AG20443 (cell line): Measurements from ENCODE around the gene PDHA1.
A peak's percentile ranks its signal among the peaks of the same experiment; 100 is the strongest.

Experiments used
- DNase-seq: peaks from one replicate; pipeline ENCODE4 v3.0.0; 2012; ENCODE audit warnings: low spot score, mixed read lengths

PDHA1 gene

DNA sequence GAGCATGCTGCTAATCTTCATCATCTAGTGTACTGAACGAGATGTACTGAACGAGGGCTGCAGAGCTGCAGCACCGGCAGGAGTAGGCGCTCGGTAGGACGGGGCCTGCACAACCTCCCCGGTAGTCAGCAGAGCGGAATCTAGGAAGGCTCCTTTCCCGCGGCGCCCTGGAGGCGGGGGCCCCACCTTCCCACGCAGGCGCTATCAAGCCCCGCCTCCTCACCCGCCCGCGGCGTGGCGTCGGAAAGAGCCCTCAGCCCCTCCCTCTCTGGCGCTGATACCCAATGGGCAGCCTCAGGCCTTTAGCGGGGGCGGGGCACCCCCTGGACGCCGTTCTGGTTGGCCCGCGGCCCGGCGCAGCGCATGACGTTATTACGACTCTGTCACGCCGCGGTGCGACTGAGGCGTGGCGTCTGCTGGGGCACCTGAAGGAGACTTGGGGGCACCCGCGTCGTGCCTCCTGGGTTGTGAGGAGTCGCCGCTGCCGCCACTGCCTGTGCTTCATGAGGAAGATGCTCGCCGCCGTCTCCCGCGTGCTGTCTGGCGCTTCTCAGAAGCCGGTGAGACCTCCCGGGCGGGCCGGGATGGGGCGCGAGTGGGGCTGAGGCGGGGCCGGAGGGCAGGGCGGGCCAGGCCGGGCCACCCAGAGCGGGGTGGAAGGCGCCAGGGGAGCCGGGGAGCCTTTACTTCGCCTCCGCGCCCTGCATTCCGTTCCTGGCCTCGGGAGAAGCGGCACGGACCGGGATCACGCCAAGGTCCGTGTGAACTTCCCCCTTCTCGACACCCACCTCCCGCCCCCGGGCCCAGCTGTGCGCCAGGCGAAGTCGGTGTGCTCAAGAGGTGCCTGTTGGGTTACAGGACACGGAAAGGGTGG is at the start of gene PDHA1:
Gene PDHA1 (plus strand): TSS at position 393 of the 874 bp plus-strand sequence. CDS start 111 bp downstream, at position 504.
- peak; percentile 95 for DNase-seq

- peak; percentile 34 for DNase-seq
These were observed 40.4 kb upstream of the PDHA1 start for GRCh38 chrX:19303256-19303880.

DNA sequence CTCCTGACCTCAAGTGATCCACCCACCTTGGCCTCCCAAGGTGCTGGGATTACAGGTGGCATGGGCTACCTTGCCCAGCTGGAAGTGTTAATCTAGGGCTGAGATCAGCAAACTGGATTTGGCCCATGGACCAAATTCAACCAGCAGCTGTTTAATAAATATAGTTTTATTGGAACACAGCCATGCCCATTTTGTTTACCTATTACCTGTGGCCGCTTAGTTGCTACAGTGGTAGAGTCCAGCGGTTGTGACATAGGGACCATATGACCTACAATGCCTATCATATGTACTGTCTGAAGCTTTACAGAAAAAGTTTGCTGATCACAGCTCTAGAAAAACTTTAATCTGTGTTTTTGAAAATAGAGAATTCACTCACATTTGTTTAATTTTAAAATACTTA is 17.2 kb upstream of the PDHA1 start:
- no peak for DNase-seq

DNA sequence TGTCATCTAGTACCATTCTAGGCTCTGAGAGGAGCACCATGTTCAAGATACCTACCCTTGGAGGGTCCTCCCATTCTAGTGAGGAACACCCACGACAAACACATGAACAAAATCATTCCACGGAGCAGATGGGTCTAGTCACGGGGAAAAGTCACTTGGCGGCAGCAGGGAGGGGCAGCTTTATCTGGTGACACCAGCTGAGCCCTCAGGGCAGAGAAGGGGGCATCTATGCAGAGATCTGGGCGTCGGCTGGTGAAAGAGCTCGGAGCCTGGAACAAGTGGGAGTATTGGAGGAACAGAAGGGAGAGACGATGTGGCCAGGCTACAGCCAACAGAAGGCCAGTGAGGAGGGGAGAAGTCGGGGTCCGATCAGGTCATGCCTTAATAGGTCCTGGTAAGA is 11.9 kb upstream of the PDHA1 start:
- no peak for DNase-seq

DNA sequence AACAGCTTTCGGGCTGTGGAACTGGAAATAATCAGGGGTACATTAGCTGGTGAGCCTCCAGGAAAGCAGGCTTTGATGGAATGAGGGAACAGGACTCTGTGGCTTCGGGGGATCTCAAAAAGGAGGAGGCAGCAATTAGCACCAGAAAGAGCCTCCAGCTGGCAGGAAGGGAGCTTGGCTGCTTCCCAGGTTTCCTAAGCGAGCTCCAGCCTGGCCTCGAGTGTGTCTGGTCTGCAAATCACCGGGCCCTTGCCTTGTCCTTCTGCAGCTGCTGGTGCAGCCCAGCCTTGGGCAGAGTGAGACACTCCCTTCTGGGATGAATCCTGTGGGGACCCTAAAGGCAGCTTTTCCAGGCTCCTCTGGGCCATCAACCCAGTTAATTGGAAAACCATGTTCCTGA is 10.7 kb upstream of the PDHA1 start:
- DNase-seq: peak; percentile 12

DNA sequence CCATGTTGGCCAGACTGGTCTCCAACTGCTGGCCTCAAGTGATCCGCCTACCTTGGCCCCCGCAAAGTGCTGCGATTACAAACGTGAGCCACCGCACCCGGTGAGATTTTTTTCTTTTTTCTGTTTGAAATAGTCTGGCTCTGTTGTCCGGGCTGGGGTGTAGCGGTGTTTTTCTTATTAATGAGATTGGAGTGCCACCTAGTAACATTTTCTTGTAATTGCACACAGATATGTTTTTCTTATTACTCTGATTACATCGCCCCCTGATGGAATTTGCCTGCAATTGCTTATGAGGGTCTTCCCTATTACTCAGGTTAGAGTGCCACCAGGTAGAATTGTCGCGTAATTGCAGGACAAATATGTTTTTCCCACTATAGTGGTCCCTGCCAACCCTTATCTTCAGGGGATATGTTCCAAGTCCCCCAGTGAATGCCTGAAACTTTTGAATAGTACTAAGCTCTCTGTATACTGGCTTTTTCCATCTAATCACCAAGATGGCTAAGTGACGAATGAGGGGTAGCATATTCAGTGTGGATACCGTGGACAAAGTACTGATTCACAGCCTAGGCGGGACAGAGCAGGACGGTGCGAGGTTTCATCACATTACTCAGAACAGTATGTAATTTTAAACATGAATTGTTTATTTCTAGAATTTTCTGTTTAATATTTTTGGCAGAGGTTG is 8.6 kb upstream of the PDHA1 start:
- DNase-seq: no peak

DNA sequence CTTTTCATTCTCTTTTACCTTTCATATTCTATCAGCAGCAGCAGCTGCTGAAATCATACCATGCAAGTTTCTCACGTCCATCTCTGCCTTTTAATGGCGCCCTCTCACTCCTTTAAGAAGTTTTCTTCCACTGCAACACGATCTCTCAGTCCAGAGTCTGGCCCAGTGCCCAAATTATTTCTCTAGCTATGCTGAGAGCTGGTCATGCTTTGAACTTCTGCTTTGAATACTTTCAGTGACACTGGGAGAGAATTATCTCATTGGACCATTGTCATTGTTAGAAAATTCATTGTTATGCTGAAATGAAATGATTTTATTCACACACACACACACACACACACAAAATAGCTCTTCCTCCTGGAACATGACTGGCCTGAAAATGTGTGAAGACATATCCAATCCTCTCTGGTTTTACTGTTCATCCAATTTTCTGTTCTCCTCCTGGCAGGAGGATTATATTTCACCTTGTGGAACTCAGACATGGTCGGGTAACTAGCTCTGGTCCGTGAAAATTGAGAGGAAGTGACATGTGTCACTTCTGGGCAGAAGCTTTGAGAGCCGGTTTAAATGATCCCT is 1.3 kb upstream of the PDHA1 start:
- DNase-seq: no peak

- DNase-seq: no peak
These were observed 617 bp upstream of the PDHA1 start for GRCh38 chrX:19343085-19343534.

DNA sequence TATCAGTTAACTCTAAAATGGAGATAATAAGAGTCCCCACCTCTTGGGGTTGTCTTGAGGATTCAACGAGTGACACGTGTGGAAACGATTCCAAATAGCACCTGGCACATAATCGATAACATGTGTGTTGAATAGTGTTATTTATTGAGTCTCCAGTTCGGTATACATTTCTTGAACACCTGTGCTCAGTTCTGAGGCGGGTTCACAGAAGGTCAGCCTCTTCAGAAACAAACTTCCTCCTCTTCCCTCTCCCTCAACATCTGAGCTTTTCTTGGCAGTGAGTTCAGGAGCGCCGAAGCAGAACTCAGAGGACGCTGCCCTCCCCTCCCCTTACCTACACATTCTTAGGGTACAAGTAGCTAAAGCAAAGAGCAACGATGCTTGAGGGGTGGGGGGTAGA is 934 bp downstream of the PDHA1 start:
- DNase-seq: no peak

DNA sequence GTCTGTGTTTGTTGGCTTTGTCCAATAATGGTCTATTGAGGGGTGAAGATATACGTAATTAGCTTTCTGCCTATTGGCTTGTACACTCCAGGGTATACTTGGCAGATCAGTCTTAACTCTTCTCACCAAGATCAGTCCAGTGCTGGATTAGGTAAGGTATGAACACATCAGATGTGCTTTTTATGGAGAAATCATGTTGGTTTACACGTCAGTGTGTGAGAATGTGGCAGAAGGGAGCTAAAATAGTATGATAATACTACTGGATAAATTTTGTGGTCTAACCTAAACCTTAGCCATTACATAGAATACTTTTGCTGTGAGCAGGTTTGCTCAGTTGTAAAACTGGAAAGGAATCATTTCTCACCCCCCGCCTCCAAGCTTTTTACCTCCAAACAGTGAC is 4.2 kb downstream of the PDHA1 start:
- DNase-seq: no peak

DNA sequence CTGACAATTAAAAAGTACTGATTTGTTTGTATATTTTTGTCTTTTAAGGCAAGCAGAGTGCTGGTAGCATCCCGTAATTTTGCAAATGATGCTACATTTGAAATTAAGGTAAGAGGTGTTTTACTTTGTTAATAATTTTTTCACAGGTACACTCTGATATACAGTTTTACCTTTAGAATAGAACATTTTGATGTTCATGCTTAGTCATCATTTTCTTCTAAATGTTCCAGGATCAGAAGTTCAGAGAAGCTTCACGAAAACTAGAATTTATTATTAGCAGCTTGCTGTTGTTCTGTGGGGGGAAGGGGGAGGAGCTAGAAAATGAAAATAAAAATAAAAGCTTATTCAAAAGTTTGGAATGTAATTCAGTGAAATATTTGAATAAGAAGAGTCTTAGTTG is 5.5 kb downstream of the PDHA1 start:
- DNase-seq: no peak

GRCh38 chrX:19350941-19351384 is 7.2 kb downstream of the PDHA1 start:
- no peak for DNase-seq

DNA sequence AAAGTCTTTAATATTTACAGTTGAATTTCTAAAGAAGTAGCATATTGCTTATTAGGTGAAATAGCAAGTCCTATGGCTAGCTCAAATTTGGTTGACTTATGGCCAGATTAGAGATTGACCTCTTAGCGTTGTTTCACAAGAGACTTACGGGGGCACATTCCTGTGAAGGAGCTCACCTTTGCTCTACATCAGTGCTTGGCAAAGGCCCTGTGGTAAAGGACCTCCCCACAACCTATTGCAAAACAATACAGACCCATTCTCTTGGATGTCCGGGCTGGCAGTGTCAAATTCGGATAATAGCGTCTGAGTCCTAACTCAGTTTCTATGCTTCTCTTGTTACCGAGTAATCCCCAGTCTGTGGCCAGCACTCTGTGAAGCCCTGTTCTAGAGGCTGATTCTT is 10.9 kb downstream of the PDHA1 start:
- no peak for DNase-seq

DNA sequence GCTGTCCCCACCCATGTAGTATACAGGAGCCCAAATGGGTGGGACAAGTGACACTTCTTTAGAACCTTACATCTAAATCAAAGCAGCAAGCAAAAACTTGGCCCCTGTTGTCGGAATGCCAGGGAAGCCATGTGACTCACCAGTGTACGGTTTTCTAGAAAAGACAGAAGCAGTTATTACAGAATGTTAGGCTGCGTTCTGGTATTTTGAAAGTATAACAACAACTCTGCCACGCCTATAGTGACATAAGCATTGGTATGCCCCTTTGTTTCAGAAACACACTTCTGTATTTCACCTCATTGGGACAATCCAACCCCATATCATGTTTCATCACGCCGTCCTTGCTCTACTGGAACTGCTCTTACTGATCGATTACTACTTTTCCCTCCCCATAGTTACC is 14.8 kb downstream of the PDHA1 start:
- no peak for DNase-seq

- DNase-seq: no peak
These were observed 17.2 kb downstream of the PDHA1 start for GRCh38 chrX:19360903-19361302.

- DNase-seq: no peak
These were observed 18.0 kb downstream of the PDHA1 start for GRCh38 chrX:19361701-19362100.

GRCh38 chrX:19368576-19368975 is 24.8 kb downstream of the PDHA1 start:
- DNase-seq: no peak

DNA sequence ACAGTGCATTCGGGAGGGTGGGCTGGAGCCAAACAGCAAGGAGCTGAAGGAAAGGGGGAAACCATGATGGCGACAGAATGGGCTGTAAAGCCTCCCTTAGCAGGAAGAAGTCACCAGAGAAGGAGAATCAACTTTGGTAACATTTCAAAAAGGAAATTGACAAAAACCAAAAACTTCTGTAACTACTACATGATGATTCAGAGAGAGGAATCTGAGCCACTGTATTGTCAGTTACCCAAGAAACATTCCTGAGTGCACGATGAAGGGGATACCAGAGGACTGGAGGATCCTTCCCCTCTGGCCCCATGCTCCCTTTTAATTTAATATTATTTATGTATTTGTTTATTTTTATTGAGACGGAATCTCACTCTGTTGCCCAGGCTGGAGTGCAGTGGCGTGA is 26.3 kb downstream of the PDHA1 start:
- peak; percentile 61 for DNase-seq

DNA sequence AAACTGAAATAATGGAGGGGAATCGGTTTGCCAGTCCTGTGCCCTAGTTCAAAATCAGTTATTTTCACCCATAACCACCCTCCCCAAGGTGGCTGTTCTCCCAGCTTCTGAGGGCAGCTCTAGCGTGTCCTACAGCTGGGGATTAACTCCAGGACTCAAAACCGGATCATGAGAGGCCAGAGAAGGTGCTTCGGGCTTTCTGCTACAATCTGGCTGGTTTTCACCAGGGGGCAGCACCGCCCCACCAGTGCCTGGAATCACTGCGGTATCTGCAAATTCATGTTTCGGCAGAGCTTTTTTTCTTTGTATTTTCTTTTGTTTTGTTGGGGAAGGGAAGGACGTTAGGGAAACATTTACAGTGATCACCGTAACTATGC is 28.4 kb downstream of the PDHA1 start:
- DNase-seq: peak; percentile 75

- DNase-seq: peak; percentile 19
These were observed 29.0 kb downstream of the PDHA1 start for GRCh38 chrX:19372547-19373331.

DNA sequence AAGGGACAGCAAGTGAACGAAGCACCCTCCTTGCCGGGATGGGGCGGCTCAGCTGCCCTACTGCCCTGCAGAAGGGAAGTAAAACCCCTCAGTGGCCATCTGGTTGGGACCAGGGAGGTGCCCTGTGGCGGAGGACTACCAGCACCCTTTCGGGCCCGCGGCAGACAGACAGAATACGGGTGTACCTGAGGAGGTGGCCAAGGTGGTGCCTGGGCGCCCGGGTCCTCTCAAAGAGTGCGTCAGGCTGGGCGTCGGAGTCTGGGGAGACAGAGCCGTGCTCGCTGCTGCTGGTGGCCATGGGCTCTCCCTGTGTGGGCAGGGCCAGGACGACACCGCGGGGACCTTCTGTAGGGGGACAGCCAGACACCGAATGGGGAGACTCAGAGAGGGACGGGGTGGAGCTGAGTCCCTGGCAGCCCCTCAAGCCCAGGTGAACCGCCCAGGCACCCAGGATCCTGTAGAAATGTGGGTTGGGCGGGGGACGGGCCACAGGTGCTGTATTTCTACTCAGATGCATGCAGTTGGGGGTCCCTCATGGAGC is 29.7 kb downstream of the PDHA1 start:
- DNase-seq: no peak
